ENCODE measurements around the gene SLC6A9. TPM values are rescaled to one million over a fixed set of nuclear protein-coding genes. Genes with fewer than 3 reads are reported as not detected.

SLC6A9 gene
- total and polyA plus RNA-seq, 2 of the 8 experiments (the other 6 are each of a cell fraction or from before 2014, with no cell fraction given) = 20.2 to 24.2 TPM

GRCh38 chr1:44034976-44035716 is 3.9 kb upstream of the SLC6A9 start (continued):
- no peak for TF ChIP-seq CHD7 (IDR thresholded peaks at IDR 0.05; ENCODE audit: insufficient replicate concordance, low read length)
- no peak for TF ChIP-seq YY1 (IDR thresholded peaks at IDR 0.05; ENCODE audit: low read depth, low read length)
- TF ChIP-seq SP4 (IDR thresholded peaks at IDR 0.05; ENCODE audit: low read length) = no peak
- TF ChIP-seq NANOG (IDR thresholded peaks at IDR 0.05; ENCODE audit: insufficient read depth, low read depth, low read length, poor library complexity, severe bottlenecking) = no peak
- TF ChIP-seq CTBP2 (IDR thresholded peaks at IDR 0.05; ENCODE audit: borderline replicate concordance, insufficient read depth, insufficient read length, low read length) = no peak
- TF ChIP-seq, protein P1, sequence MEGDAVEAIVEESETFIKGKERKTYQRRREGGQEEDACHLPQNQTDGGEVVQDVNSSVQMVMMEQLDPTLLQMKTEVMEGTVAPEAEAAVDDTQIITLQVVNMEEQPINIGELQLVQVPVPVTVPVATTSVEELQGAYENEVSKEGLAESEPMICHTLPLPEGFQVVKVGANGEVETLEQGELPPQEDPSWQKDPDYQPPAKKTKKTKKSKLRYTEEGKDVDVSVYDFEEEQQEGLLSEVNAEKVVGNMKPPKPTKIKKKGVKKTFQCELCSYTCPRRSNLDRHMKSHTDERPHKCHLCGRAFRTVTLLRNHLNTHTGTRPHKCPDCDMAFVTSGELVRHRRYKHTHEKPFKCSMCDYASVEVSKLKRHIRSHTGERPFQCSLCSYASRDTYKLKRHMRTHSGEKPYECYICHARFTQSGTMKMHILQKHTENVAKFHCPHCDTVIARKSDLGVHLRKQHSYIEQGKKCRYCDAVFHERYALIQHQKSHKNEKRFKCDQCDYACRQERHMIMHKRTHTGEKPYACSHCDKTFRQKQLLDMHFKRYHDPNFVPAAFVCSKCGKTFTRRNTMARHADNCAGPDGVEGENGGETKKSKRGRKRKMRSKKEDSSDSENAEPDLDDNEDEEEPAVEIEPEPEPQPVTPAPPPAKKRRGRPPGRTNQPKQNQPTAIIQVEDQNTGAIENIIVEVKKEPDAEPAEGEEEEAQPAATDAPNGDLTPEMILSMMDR (IDR thresholded peaks at IDR 0.05; ENCODE audit: control extremely low read depth in 1 of 3, insufficient read depth in 1 of 3, low read depth in 1 of 3, low read length in 3 of 3) = no peak
- no peak for TF ChIP-seq JUN (IDR thresholded peaks at IDR 0.05; ENCODE audit: low read depth, low read length)

Measured in H1 (cell line).